ENCODE measurements around the gene MED26.
"Not testable (repeated sequence)": the region's sequence is repeated elsewhere in the genome, so short reads cannot be mapped to it uniquely, and the experiment has no call there.

The MED26 gene

GRCh38 chr19:16543734-16544133, 84.3 kb downstream of the MED26 start:
- FAIRE-seq; DNase-seq (ENCODE audit: low spot score): not testable (repeated sequence)

GRCh38 chr19:16542910-16543472, 85.0 kb downstream of the MED26 start:
- FAIRE-seq: no peak
- DNase-seq (ENCODE audit: low spot score): no peak

GRCh38 chr19:16542045-16542909, 85.7 kb downstream of the MED26 start, which contains the start of gene CHERP:
Gene CHERP, minus strand, starts transcription at chr19:16542437. Its CDS starts 59 bp downstream, at chr19:16542378.
- peak; percentile 92 for DNase-seq (ENCODE audit: low spot score)
- no peak for FAIRE-seq

GRCh38 chr19:16541526-16542044, 86.4 kb downstream of the MED26 start:
- DNase-seq (ENCODE audit: low spot score) (no peak), FAIRE-seq (no peak)

- FAIRE-seq (no peak), DNase-seq (ENCODE audit: low spot score) (no peak)
Measured at GRCh38 chr19:16540948-16541347, 87.1 kb downstream of the MED26 start.

- FAIRE-seq: no peak
- DNase-seq (ENCODE audit: low spot score): no peak
Measured at GRCh38 chr19:16537111-16537510, 90.9 kb downstream of the MED26 start.

GRCh38 chr19:16536130-16536529, 91.9 kb downstream of the MED26 start:
- DNase-seq (ENCODE audit: low spot score) (no peak), FAIRE-seq (no peak)

- DNase-seq (ENCODE audit: low spot score): no peak
- no peak for FAIRE-seq
Measured at GRCh38 chr19:16535381-16535780, 92.6 kb downstream of the MED26 start.

GRCh38 chr19:16532440-16533234, 95.4 kb downstream of the MED26 start:
- FAIRE-seq: no peak
- no peak for DNase-seq (ENCODE audit: low spot score)

- FAIRE-seq (no peak), DNase-seq (ENCODE audit: low spot score) (no peak)
Measured at GRCh38 chr19:16531380-16531669, 96.7 kb downstream of the MED26 start.

- FAIRE-seq: no peak
Measured at GRCh38 chr19:16530540-16531379, 97.2 kb downstream of the MED26 start.

GRCh38 chr19:16529466-16530144, 98.4 kb downstream of the MED26 start:
- no peak for DNase-seq (ENCODE audit: low spot score)
- FAIRE-seq: no peak

More at GRCh38 chr19:16530540-16531379, 97.2 kb downstream of the MED26 start:
- DNase-seq (ENCODE audit: low spot score): no peak

GRCh38 chr19:16527971-16528521, 100.0 kb downstream of the MED26 start:
- no peak for DNase-seq (ENCODE audit: low spot score)
- no peak for FAIRE-seq

- FAIRE-seq (no peak), DNase-seq (ENCODE audit: low spot score) (no peak)
Measured at GRCh38 chr19:16527334-16527935, 100.6 kb downstream of the MED26 start.

- no peak for DNase-seq (ENCODE audit: low spot score)
- no peak for FAIRE-seq
Measured at GRCh38 chr19:16525751-16526481, 102.1 kb downstream of the MED26 start.

- DNase-seq (ENCODE audit: low spot score) (no peak), FAIRE-seq (no peak)
Measured at GRCh38 chr19:16524991-16525734, 102.8 kb downstream of the MED26 start.
